HepG2 (cell line): ENCODE data around the gene FASTKD1. TPM values are rescaled to one million over a fixed set of nuclear protein-coding genes. Genes with fewer than 3 reads are reported as not detected.
A peak's percentile ranks its signal among the peaks of the same experiment; 100 is the strongest.

Source experiments
- AGO2 ChIP-seq: fragments of 200-400 bp; formaldehyde crosslinking; optimal IDR thresholded peaks from 2 replicates; pipeline ENCODE3; 2017; ENCODE audit warnings: mild to moderate bottlenecking, low read depth, low read length, moderate library complexity
- ATF1 ChIP-seq: IDR thresholded peaks from 2 replicates; pipeline ENCODE4 v1.6.1; 2016; ENCODE audit warnings: mild to moderate bottlenecking, control low read depth
- BCL6 ChIP-seq: IDR thresholded peaks from 2 replicates; pipeline ENCODE4 v1.6.1; 2016; ENCODE audit warnings: missing genetic modification reagents, missing compliant biosample characterization
- BRCA1 ChIP-seq: sonication (generic); formaldehyde crosslinking; IDR thresholded peaks from 2 replicates; pipeline ENCODE4 v1.4.0; 2020; ENCODE audit warnings: missing genetic modification reagents
- CEBPG ChIP-seq: IDR thresholded peaks from 2 replicates; pipeline ENCODE4 v1.6.1; 2016
- ELF3 ChIP-seq: IDR thresholded peaks from 2 replicates; pipeline ENCODE4 v1.6.1; 2016; ENCODE audit warnings: missing genetic modification reagents, missing compliant biosample characterization
- ETS1 ChIP-seq: sonication (generic); formaldehyde crosslinking; IDR thresholded peaks from 2 replicates; pipeline ENCODE4 v1.4.0; 2020; ENCODE audit warnings: missing genetic modification reagents
- GABPA ChIP-seq, 2 experiments: IDR thresholded peaks; 2 replicates each; pipeline ENCODE4 v1.6.1; 2011 to 2016; ENCODE audit warnings: low read depth in 2 of 2, low read length in 1 of 2, missing biosample characterization in 1 of 2, missing genetic modification characterization in 1 of 2
- KLF16 ChIP-seq, 2 experiments: sonication (generic) in 1 of 2; formaldehyde crosslinking in 1 of 2; IDR thresholded peaks; 2 replicates each; pipeline versions ENCODE4 v1.6.1 to v1.8.0; 2016 to 2023; ENCODE audit warnings: missing genetic modification reagents in 2 of 2, missing compliant biosample characterization in 1 of 2
- MEF2D ChIP-seq: sonication (generic); formaldehyde crosslinking; IDR thresholded peaks from 2 replicates; pipeline ENCODE4 v1.5.1; 2020; ENCODE audit warnings: mild to moderate bottlenecking, missing genetic modification reagents
- MTERF4 ChIP-seq: sonication (generic); formaldehyde crosslinking; IDR thresholded peaks from 2 replicates; pipeline ENCODE4 v1.8.0; 2023; ENCODE audit warnings: mild to moderate bottlenecking, missing genetic modification reagents
- NFIC ChIP-seq: IDR thresholded peaks from 2 replicates; pipeline ENCODE4 v1.6.1; 2012; ENCODE audit warnings: mild to moderate bottlenecking, low read length, inconsistent platforms
- NFYC ChIP-seq: IDR thresholded peaks from 2 replicates; pipeline ENCODE4 v1.6.1; 2016; ENCODE audit warnings: missing genetic modification reagents, missing compliant biosample characterization
- NR2F1 ChIP-seq, 2 experiments: fragments of 450-650 bp in 1 of 2; formaldehyde crosslinking in 1 of 2; IDR thresholded peaks; 2 replicates each; pipeline versions ENCODE4 v1.5.0 to v1.6.1; 2016 to 2020; ENCODE audit warnings: mild to moderate bottlenecking in 1 of 2, missing compliant biosample characterization in 1 of 2, missing genetic modification reagents in 1 of 2, moderate library complexity in 1 of 2
- NR3C1 ChIP-seq: sonication (generic); formaldehyde crosslinking; IDR thresholded peaks from 2 replicates; pipeline ENCODE4 v1.4.0; 2020; ENCODE audit warnings: missing genetic modification reagents
- PHF21A ChIP-seq: sonication (generic); formaldehyde crosslinking; IDR thresholded peaks from 2 replicates; pipeline ENCODE4 v1.5.0; 2020; ENCODE audit warnings: mild to moderate bottlenecking, missing genetic modification reagents
- PTBP1 ChIP-seq: fragments of 200-400 bp; formaldehyde crosslinking; IDR thresholded peaks from 2 replicates; pipeline ENCODE4 v1.6.1; 2018; ENCODE audit warnings: low read length, low read depth; ENCODE audit not compliant: poor library complexity, severe bottlenecking
- RORA ChIP-seq: sonication (generic); formaldehyde crosslinking; IDR thresholded peaks from 2 replicates; pipeline ENCODE4 v1.5.0; 2020; ENCODE audit warnings: mild to moderate bottlenecking, missing genetic modification reagents, moderate library complexity
- XRCC5 ChIP-seq: fragments of 200-400 bp; formaldehyde crosslinking; optimal IDR thresholded peaks from 2 replicates; pipeline ENCODE3; 2017; ENCODE audit warnings: mild to moderate bottlenecking, low read length
- ZBTB39 ChIP-seq: sonication (generic); formaldehyde crosslinking; IDR thresholded peaks from 2 replicates; pipeline ENCODE4 v1.5.0; 2020; ENCODE audit warnings: missing genetic modification reagents
- ZEB1 ChIP-seq: IDR thresholded peaks from 2 replicates; pipeline ENCODE4 v1.6.1; 2012; ENCODE audit warnings: mild to moderate bottlenecking, low read depth, inconsistent platforms; ENCODE audit not compliant: insufficient replicate concordance
- ZNF205 ChIP-seq: IDR thresholded peaks from 2 replicates; pipeline ENCODE4 v1.6.1; 2018; ENCODE audit warnings: missing biosample characterization, missing genetic modification reagents
- ZNF280B ChIP-seq: sonication (generic); formaldehyde crosslinking; IDR thresholded peaks from 2 replicates; pipeline ENCODE4 v1.5.0; 2020; ENCODE audit warnings: missing genetic modification reagents, mild to moderate bottlenecking, borderline replicate concordance
- ZNF564 ChIP-seq: sonication (generic); formaldehyde crosslinking; IDR thresholded peaks from 2 replicates; pipeline ENCODE4 v1.8.1; 2023; ENCODE audit warnings: mild to moderate bottlenecking, missing genetic modification reagents
- ZNF704 ChIP-seq: sonication (generic); formaldehyde crosslinking; IDR thresholded peaks from 2 replicates; pipeline ENCODE4 v1.8.1; 2023; ENCODE audit warnings: mild to moderate bottlenecking, inconsistent platforms, moderate library complexity, missing genetic modification reagents, borderline replicate concordance
- ZSCAN30 ChIP-seq: sonication (generic); formaldehyde crosslinking; IDR thresholded peaks from 2 replicates; pipeline ENCODE4 v1.5.0; 2020; ENCODE audit warnings: mild to moderate bottlenecking, missing genetic modification reagents
- polyA plus RNA-seq, 8 experiments: library from polyadenylated mRNA; depleted of rRNA in 3 of 8; stranded (reverse) in 7 of 8; unstranded in 1 of 8; fragments of >200 nt; fragmentation: Illumina TruSeq in 4 of 8; extraction: Trizol in 4 of 8; gene quantifications; 2 replicates each; pipeline versions ENCODE4 v1.2.1 to v1.2.3, GENCODE V29; 2011 to 2016; ENCODE audit warnings: low read depth in 4 of 8, missing spikeins in 1 of 8, mixed read lengths in 1 of 8; ENCODE audit not compliant: insufficient read depth in 1 of 8
- total RNA-seq, 5 experiments: library from RNA; depleted of rRNA; stranded (reverse); fragments of >200 nt; fragmentation: Illumina TruSeq; extraction: Trizol; gene quantifications; 2 replicates each; pipeline ENCODE4 v1.2.3, GENCODE V29; 2016; ENCODE audit warnings: low read depth in 1 of 5

The FASTKD1 gene
- total and polyA plus RNA-seq, 2 of the 13 experiments (the other 11 are each of a cell fraction or from before 2014, with no cell fraction given) = 35.0 to 38.0 TPM

GRCh38 chr2:169513926-169514325, 59.7 kb downstream of the FASTKD1 start (continued):
- TF ChIP-seq NR3C1 (CRISPR knock-in tag) = no peak
- 0 out of 2 replicates have a peak, but pooled peaks have one; percentile 18 for TF ChIP-seq ELF3 (CRISPR knock-in tag)
- TF ChIP-seq XRCC5 = no peak
- TF ChIP-seq PHF21A (CRISPR knock-in tag) = no peak
- 0 out of 4 replicates have a peak, but pooled peaks of 1 of the 2 experiments have one; percentile 18 for TF ChIP-seq KLF16 (CRISPR knock-in tag; IDR thresholded peaks at IDR 0.05)
- TF ChIP-seq NFYC (CRISPR knock-in tag) = no peak
- no peak for TF ChIP-seq ZNF564 (CRISPR knock-in tag)
- TF ChIP-seq ZNF704 (CRISPR knock-in tag) = no peak
- peak; percentile 41; the same call in 1 of the 2 replicates for TF ChIP-seq BCL6 (CRISPR knock-in tag)
- no peak for TF ChIP-seq ZBTB39 (CRISPR knock-in tag)
- TF ChIP-seq NR2F1 (CRISPR knock-in tag; IDR thresholded peaks at IDR 0.05) = 0 out of 4 replicates have a peak, but pooled peaks of 1 of the 2 experiments have one; percentile 20
- TF ChIP-seq MEF2D (CRISPR knock-in tag) = no peak
- TF ChIP-seq GABPA (IDR thresholded peaks at IDR 0.05; ENCODE audit: low read depth, low read length) = no peak
- TF ChIP-seq GABPA (CRISPR knock-in tag; IDR thresholded peaks at IDR 0.05; ENCODE audit: low read depth) = no peak
- TF ChIP-seq BRCA1 (CRISPR knock-in tag) = no peak
- TF ChIP-seq ZEB1 = no peak
- TF ChIP-seq ZSCAN30 (CRISPR knock-in tag) = no peak
- TF ChIP-seq ZNF280B = no peak
- no peak for TF ChIP-seq NFIC
- TF ChIP-seq AGO2 = no peak
- no peak for TF ChIP-seq MTERF4
- no peak for TF ChIP-seq ATF1 (CRISPR knock-in tag)
- TF ChIP-seq ZNF205 = no peak
- no peak for TF ChIP-seq ETS1 (CRISPR knock-in tag)
- TF ChIP-seq PTBP1 = no peak
- no peak for TF ChIP-seq RORA
- TF ChIP-seq CEBPG = peak; percentile 76
